Measurements from ENCODE around the gene MCFD2.

DNA sequence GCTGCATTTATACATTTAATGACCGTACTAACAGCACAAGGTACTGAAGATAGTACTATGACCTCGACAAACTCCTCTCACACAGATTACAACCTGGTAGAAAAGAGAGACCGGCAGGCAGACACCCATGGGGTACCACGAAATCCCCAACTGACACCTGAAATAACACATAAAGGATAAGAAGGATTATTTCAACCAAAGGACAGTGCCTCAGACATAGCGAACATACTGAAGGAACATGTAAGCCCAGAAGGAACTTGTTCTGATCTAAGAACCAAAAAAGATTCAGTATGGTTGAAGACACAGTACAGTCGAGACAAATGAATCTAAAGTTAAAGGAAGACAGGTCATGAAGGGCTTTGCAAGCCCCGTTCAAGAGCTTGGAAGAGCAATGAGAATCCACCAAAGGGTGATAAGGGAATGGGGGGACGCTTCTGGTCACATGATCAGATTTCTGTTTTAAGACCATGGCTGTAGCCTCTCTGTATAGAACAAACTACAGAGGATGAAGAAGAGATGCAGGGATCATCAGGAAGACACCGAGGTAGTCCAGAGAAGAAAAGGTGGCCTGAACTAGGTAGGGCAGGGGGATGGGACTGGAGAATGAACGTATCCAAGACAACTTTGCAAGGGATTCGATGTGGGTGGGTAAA is 902 bp downstream of the MCFD2 start:
- no peak for TF ChIP-seq CTCF (IDR thresholded peaks at IDR 0.05 in 8 of 11, conservative IDR thresholded peaks at IDR 0.05 in 3 of 11)
- no peak for TF ChIP-seq POLR2A (IDR thresholded peaks at IDR 0.05)
- no peak for TF ChIP-seq POLR2AphosphoS5 (IDR thresholded peaks at IDR 0.05)
